ENCODE data around the gene PSORS1C1. TPM values are rescaled to one million over a fixed set of nuclear protein-coding genes. Genes with fewer than 3 reads are reported as not detected.
"Not testable (repeated sequence)": the region's sequence is repeated elsewhere in the genome, so short reads cannot be mapped to it uniquely, and the experiment has no call there.

The PSORS1C1 gene
- total and polyA plus RNA-seq, 9 donors: 0.45 to 7.8 (median 2.3) TPM

DNA sequence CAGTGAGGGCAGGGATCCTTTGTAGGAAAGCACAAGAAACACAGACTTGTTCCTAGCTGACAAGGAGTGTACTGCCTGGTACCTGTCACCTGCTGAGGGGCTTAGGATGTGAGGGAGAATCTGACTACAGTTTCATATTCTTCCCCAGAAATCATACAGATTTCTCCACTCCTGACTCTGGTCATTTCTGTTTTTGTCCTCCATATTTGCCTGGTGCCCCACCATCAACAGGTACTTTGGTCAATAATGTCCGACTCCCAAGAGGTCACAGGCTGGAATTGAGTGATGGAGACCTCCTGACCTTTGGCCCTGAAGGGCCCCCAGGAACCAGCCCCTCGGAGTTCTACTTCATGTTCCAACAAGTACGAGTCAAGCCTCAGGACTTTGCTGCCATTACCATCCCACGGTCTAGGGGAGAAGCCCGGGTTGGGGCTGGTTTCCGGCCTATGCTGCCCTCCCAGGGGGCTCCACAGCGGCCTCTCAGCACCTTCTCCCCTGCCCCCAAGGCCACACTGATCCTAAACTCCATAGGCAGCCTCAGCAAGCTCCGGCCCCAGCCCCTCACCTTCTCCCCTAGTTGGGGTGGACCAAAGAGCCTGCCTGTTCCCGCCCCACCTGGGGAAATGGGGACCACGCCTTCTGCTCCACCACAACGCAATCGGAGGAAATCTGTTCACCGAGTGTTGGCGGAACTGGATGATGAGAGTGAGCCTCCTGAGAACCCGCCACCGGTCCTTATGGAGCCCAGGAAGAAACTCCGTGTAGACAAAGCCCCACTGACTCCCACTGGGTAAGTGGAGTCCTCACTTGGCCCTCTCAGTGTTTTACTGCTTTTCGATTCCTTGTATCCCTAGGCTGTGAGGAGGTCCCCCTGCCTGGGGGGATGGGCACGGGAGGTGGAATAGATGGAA is 46.9 kb downstream of the PSORS1C1 start:
- WGBS, 3 donors: 86 to 90% (median 88%) methylated on average over 19 of the region's 19 CpGs
- H3K4me3 ChIP-seq: no peak overlapping the region
- DNase-seq: no peak
- H3K36me3 ChIP-seq: no peaks in the 10 kb centered on the region
- intact Hi-C loops (cut with DNase I): no loop called here
- H3K9me3 ChIP-seq: no peaks in the 10 kb centered on the region
- H3K4me1 ChIP-seq (ENCODE audit: insufficient read depth): peaks cover 7% of the 10 kb centered on the region
- TF ChIP-seq, protein P1, sequence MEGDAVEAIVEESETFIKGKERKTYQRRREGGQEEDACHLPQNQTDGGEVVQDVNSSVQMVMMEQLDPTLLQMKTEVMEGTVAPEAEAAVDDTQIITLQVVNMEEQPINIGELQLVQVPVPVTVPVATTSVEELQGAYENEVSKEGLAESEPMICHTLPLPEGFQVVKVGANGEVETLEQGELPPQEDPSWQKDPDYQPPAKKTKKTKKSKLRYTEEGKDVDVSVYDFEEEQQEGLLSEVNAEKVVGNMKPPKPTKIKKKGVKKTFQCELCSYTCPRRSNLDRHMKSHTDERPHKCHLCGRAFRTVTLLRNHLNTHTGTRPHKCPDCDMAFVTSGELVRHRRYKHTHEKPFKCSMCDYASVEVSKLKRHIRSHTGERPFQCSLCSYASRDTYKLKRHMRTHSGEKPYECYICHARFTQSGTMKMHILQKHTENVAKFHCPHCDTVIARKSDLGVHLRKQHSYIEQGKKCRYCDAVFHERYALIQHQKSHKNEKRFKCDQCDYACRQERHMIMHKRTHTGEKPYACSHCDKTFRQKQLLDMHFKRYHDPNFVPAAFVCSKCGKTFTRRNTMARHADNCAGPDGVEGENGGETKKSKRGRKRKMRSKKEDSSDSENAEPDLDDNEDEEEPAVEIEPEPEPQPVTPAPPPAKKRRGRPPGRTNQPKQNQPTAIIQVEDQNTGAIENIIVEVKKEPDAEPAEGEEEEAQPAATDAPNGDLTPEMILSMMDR (IDR thresholded peaks at IDR 0.05): no peak
- TF ChIP-seq EP300 (IDR thresholded peaks at IDR 0.05) (no peak), POLR2A (IDR thresholded peaks at IDR 0.05) (no peak)
- no peaks in the 10 kb centered on the region for H3K27me3 ChIP-seq
- H3K27ac ChIP-seq: no peak overlapping the region

DNA sequence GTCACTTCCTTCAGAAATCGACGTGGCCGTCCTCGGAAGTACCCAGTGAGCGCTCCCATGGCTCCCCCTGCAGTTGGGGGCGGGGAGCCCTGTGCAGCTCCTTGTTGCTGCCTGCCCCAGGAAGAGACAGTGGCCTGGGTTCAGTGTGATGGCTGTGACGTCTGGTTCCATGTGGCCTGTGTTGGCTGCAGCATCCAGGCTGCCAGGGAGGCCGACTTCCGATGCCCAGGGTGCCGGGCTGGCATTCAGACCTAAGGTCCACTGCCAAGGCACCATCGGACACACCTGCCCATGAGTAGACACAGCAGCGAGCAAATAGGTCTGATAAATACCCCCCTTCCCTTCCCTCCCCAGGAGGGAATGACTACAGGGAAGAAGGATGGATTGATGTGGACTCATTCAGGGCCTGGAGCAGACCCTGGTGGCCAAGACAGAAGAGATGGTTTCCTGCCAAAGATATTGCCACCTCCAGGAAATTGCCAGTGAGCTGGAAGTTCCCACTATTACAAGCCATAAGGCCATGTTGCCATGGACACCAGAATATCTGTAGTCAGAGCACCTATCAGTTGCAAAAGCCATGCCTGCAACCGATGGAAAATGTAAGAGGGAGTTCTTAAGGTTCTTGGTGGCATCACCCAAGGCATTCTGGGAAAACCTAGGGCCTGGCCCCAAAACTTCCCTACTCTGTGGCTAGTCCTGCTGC is 48.0 kb downstream of the PSORS1C1 start:
- no peak for DNase-seq
- no peaks in the 10 kb centered on the region for H3K36me3 ChIP-seq
- intact Hi-C loops (cut with DNase I): no loop called here
- no peaks in the 10 kb centered on the region for H3K27me3 ChIP-seq
- H3K9me3 ChIP-seq: no peaks in the 10 kb centered on the region
- peaks cover 7% of the 10 kb centered on the region for H3K4me1 ChIP-seq (ENCODE audit: insufficient read depth)
- no peak overlapping the region for H3K4me3 ChIP-seq
- WGBS, 3 donors: 88 to 92% (median 91%) methylated on average over 13 of the region's 13 CpGs
- H3K27ac ChIP-seq: no peak overlapping the region
- no peak for TF ChIP-seq EP300 (IDR thresholded peaks at IDR 0.05)
- TF ChIP-seq, protein P1 (IDR thresholded peaks at IDR 0.05): no peak
- no peak for TF ChIP-seq POLR2A (IDR thresholded peaks at IDR 0.05)

DNA sequence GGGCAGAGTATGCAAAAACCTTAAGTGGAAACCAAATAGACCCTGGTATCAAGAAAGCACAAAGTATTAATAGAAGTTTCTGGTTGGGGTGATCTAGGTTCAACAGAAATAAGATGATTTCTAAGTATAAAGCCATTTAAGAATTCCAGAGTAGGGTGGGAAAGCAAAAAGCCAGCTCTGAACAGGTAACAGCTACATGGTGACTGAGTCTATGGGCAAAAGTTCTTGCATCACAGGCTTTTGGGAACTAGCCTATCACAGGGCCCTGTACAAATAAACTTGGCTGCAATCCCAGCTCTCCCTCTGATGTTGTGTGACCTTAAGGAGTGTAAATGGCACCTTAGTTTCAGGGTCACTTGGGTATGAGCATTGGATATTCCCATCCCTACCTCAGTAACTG is 49.3 kb downstream of the PSORS1C1 start:
- intact Hi-C loops (cut with DNase I): no loop called here
- peaks cover 6% of the 10 kb centered on the region for H3K4me1 ChIP-seq (ENCODE audit: insufficient read depth)
- no peak for DNase-seq
- TF ChIP-seq, protein P1 (IDR thresholded peaks at IDR 0.05): no peak
- TF ChIP-seq EP300 (IDR thresholded peaks at IDR 0.05) (no peak), POLR2A (IDR thresholded peaks at IDR 0.05) (no peak)
- H3K36me3 ChIP-seq: no peaks in the 10 kb centered on the region
- no peaks in the 10 kb centered on the region for H3K9me3 ChIP-seq
- H3K4me3 ChIP-seq: no peak overlapping the region
- no peak overlapping the region for H3K27ac ChIP-seq
- no peaks in the 10 kb centered on the region for H3K27me3 ChIP-seq

DNA sequence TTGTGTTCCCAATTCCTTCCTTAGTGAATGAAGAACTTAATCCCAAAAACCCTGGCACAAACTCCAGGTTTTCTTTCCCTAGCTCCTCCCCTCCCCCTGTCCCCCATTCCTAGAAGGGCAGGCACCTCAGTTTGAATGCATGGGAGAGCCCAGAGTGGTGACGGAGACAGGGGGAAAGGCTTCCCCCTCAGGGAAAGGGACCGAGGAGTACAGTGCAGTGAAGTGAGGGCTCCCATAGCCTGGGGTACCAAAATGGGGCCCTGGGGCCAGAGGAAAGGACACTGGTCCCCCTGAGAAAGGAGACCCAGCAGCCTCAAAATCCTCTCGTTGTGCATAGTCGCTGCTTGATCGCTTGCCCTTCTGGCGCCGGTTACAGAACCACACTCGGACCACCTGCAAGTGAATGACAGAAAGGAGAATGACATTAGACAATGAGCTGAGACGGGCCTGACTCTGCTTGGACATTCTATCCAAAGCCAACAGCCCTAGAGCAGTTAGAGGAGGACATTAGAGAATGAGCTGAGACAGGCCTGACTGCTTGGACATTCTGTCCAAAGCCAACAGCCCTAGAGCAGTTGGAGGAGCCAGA is 50.0 kb downstream of the PSORS1C1 start:
- 91 to 94% (median 92%) methylated on average over 7 to 9 of the region's 9 CpGs for WGBS, 3 donors
- H3K36me3 ChIP-seq; H3K4me3 ChIP-seq; H3K27ac ChIP-seq; H3K9me3 ChIP-seq; H3K4me1 ChIP-seq (ENCODE audit: insufficient read depth); intact Hi-C loops (cut with DNase I); H3K27me3 ChIP-seq; DNase-seq: not testable (repeated sequence)

DNA sequence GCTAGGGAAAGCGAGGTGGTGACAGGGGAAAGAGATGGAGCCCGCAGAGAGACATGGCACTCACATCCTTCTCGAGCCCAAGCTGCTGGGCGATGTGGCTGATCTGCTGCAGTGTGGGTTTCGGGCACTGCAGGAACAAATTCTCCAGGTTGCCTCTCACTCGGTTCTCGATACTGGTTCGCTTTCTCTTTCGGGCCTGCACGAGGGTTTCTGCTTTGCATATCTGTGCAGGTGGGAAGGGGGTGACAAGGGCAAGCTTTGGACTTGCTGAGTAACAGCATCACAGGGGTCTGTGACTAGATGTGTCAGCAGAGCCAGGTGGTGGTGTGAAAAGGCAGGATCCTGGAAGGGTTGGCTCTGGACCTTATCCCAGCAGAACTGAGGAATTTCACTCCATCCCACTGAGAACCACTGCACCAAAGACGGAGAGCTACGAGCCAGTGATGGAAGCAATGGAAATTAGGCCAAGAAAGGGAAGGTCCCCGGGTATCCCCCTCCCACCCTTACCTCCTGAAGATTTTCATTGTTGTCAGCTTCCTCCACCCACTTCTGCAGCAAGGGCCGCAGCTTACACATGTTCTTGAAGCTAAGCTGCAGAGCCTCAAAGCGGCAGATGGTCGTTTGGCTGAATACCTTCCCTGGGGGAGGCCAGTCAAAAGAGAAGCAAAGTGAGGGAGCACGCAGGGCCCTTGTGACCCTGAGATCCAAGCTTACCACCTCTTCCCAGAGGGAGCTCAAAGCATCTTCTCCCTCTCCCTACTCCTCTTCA is 50.6 kb downstream of the PSORS1C1 start:
- H3K4me3 ChIP-seq; intact Hi-C loops (cut with DNase I); H3K9me3 ChIP-seq; DNase-seq; H3K4me1 ChIP-seq (ENCODE audit: insufficient read depth); H3K27me3 ChIP-seq; H3K27ac ChIP-seq; H3K36me3 ChIP-seq: not testable (repeated sequence)
- 78 to 82% (median 80%) methylated on average over 17 of the region's 17 CpGs for WGBS, 3 donors

All from ovary (tissue), 9 donors.